ENCODE results near the gene CD22.

- no peak for TF ChIP-seq RCOR1 (IDR thresholded peaks at IDR 0.05; ENCODE audit: insufficient replicate concordance, low read length)
- TF ChIP-seq CEBPB (IDR thresholded peaks at IDR 0.05; ENCODE audit: low read depth, low read length) = no peak
- no peak for TF ChIP-seq POLR2A (IDR thresholded peaks at IDR 0.05; ENCODE audit: low read depth, low read length)
- no peak for TF ChIP-seq MXI1 (IDR thresholded peaks at IDR 0.05; ENCODE audit: borderline replicate concordance, low read depth, low read length)
- TF ChIP-seq CTCF (conservative IDR thresholded peaks at IDR 0.05; ENCODE audit: low read depth, low read length) = no peak
- no peak for TF ChIP-seq MAZ (IDR thresholded peaks at IDR 0.05; ENCODE audit: borderline replicate concordance, low read depth, low read length)
- TF ChIP-seq NFE2L2 (IDR thresholded peaks at IDR 0.05; ENCODE audit: low read depth, low read length) = no peak
- TF ChIP-seq FOS (IDR thresholded peaks at IDR 0.05; ENCODE audit: low read depth, low read length) = no peak
- no peak for TF ChIP-seq CHD1 (IDR thresholded peaks at IDR 0.05; ENCODE audit: low read depth, low read length)
- TF ChIP-seq BHLHE40 (IDR thresholded peaks at IDR 0.05; ENCODE audit: low read depth, low read length) = no peak
- TF ChIP-seq SMC3 (IDR thresholded peaks at IDR 0.05; ENCODE audit: low read depth, low read length) = no peak
- TF ChIP-seq RFX5 (IDR thresholded peaks at IDR 0.05; ENCODE audit: low read depth, low read length) = no peak
- TF ChIP-seq ELK1 (IDR thresholded peaks at IDR 0.05; ENCODE audit: borderline replicate concordance, low read depth, low read length) = no peak
Measured at GRCh38 chr19:35389192-35389861, 60.3 kb downstream of the CD22 start.

Measured in IMR-90 (cell line).